Muscle layer of colon (tissue), 2 donors: Measurements from ENCODE around the gene SCYGR1.

ENCODE experiments used
- H3K27ac ChIP-seq: one replicate; pipeline ENCODE4 v1.7.0; 2013; ENCODE audit warnings: low read depth, mild to moderate bottlenecking, low read length, moderate library complexity
- H3K27me3 ChIP-seq, 2 donors: one replicate each; pipeline ENCODE4 v1.7.0; 2013; ENCODE audit warnings: low read length in 2 of 2, mild to moderate bottlenecking in 2 of 2; ENCODE audit not compliant: insufficient read depth in 2 of 2, control insufficient read depth in 1 of 2
- H3K36me3 ChIP-seq: one replicate; pipeline ENCODE4 v1.7.0; 2013; ENCODE audit warnings: mild to moderate bottlenecking, low read length; ENCODE audit not compliant: insufficient read depth
- H3K4me1 ChIP-seq: one replicate; pipeline ENCODE4 v1.7.0; 2013; ENCODE audit warnings: mild to moderate bottlenecking, low read length; ENCODE audit not compliant: insufficient read depth
- H3K4me3 ChIP-seq, 2 donors: one replicate each; pipeline ENCODE4 v1.7.0; 2013; ENCODE audit warnings: low read length in 2 of 2, low read depth in 1 of 2, mild to moderate bottlenecking in 1 of 2, moderate library complexity in 1 of 2
- H3K9ac ChIP-seq: one replicate; pipeline ENCODE4 v1.7.0; 2013; ENCODE audit warnings: low read length
- H3K9me3 ChIP-seq: one replicate; pipeline ENCODE4 v1.7.0; 2013; ENCODE audit warnings: mild to moderate bottlenecking, low read length
- donor health status: abdominal sarcoma.
- donor health status: Adenocarcinoma of cecum.

SCYGR1 gene

GRCh38 chr2:227339098-227339599, 48.6 kb downstream of the SCYGR1 start:
- Histone ChIP-seq H3K9me3 (no peaks in the 10 kb centered on the region), H3K4me3 (no peak overlapping the region), H3K4me1 (no peaks in the 10 kb centered on the region), H3K27me3 (no peaks in the 10 kb centered on the region), H3K27ac (no peak overlapping the region), H3K36me3 (peaks cover 37% of the 10 kb centered on the region), H3K9ac (no peak overlapping the region)
